Skeletal muscle tissue (tissue), 4 donors: ENCODE results near the gene CHTF18. TPM values are rescaled to one million over a fixed set of nuclear protein-coding genes. Genes with fewer than 3 reads are reported as not detected.
"Not testable (repeated sequence)": the region's sequence is repeated elsewhere in the genome, so short reads cannot be mapped to it uniquely, and the experiment has no call there.

Source experiments
- H3K27ac ChIP-seq: one replicate; pipeline ENCODE4 v1.7.0; 2013; ENCODE audit warnings: mild to moderate bottlenecking, low read depth, low read length, inconsistent platforms
- H3K27me3 ChIP-seq, 3 donors: one replicate each; pipeline ENCODE4 v1.7.0; 2013; ENCODE audit warnings: low read length in 3 of 3; ENCODE audit not compliant: control insufficient read depth in 3 of 3, insufficient read depth in 3 of 3
- H3K36me3 ChIP-seq, 3 donors: one replicate each; pipeline ENCODE4 v1.7.0; 2013; ENCODE audit warnings: low read length in 3 of 3; ENCODE audit not compliant: control insufficient read depth in 3 of 3, insufficient read depth in 3 of 3
- H3K4me1 ChIP-seq, 3 donors: one replicate each; pipeline ENCODE4 v1.7.0; 2013; ENCODE audit warnings: low read length in 3 of 3, mild to moderate bottlenecking in 3 of 3; ENCODE audit not compliant: control insufficient read depth in 3 of 3, insufficient read depth in 3 of 3
- H3K4me3 ChIP-seq, 3 donors: one replicate each; pipeline ENCODE4 v1.7.0; 2013; ENCODE audit warnings: low read length in 3 of 3
- H3K9ac ChIP-seq, 3 donors: one replicate each; pipeline ENCODE4 v1.7.0; 2013; ENCODE audit warnings: low read length in 3 of 3, mild to moderate bottlenecking in 3 of 3, moderate library complexity in 2 of 3, low read depth in 1 of 3
- H3K9me3 ChIP-seq, 3 donors: one replicate each; pipeline ENCODE4 v1.7.0; 2013; ENCODE audit warnings: low read length in 3 of 3; ENCODE audit not compliant: control insufficient read depth in 3 of 3
- total RNA-seq: library from RNA; depleted of rRNA; stranded (reverse); fragments of >200 nt; gene quantifications from one replicate; pipeline ENCODE4 v1.2.3, GENCODE V29; 2014
- donor health status: Osteomylitis.

The CHTF18 gene
- total RNA-seq, 1 donor from 2014 or later: 4.2 TPM

- Histone ChIP-seq H3K36me3 (no peaks in the 10 kb centered on the region), H3K27ac (no peak overlapping the region), H3K9ac (no peak overlapping the region), H3K9me3 (no peaks in the 10 kb centered on the region), H3K4me1 (no peaks in the 10 kb centered on the region), H3K4me3 (no peak overlapping the region), H3K27me3 (peaks cover 18 to 33% (median 19%) of the 10 kb centered on the region in 3 donors)
Observed at GRCh38 chr16:774086-775001, 14.1 kb upstream of the CHTF18 start.

DNA sequence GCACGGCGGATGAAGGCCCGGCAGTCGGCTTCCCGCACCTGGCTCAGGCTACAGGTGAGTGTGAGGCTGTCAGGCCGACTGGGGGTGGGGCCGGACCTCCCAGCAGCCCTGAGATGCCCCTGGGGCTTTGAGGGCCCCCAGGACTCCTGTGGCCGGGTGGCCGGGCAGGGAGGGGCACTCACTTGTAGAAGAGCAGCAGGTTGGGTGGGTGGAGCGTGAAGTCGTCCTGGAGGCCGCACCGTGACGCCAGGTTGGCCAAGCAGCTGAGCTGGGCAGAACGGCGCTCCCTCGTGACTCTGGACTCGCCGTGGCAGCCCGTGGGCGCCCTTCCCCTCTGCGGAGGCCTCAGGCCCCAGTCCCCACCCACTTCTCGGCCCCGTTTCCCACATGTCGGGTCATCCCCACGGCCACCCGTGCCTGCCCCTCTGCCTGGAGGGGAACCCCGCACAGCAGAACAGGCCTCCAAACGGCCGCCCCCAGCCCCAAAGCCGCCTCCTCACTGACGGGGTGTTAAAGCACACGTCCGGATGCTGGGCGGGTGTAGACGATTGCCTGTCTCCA lies 13.1 kb upstream of the CHTF18 start:
- H3K27me3 ChIP-seq: peaks cover 25 to 38% (median 27%) of the 10 kb centered on the region in 3 donors

DNA sequence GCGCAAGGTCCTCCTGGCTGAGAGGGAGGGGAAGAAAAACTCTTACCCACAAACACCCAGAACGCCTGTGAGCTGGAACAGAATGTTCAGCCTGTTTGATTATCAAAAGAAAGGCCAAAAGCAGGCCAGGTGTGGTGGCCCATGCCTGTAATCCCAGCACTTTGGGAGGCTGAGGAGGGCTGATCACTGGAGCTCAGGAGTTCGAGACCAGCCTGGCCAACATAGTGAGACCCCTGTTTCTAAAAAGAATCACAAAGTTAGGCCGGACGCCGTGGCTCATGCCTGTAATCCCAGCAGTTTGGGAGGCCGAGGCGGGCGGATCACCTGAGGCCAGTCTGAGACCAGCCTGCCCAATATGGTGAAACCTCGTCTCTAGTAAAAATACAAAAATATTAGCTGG lies 12.1 kb upstream of the CHTF18 start:
- not testable (repeated sequence) for H3K36me3 ChIP-seq, H3K4me3 ChIP-seq, H3K9me3 ChIP-seq, H3K4me1 ChIP-seq, H3K9ac ChIP-seq, H3K27ac ChIP-seq
- peaks cover 35 to 44% (median 37%) of the 10 kb centered on the region in 3 donors for H3K27me3 ChIP-seq

More for the DNA sequence above, 13.1 kb upstream of the CHTF18 start:
- Histone ChIP-seq H3K27ac (no peak overlapping the region), H3K4me1 (no peaks in the 10 kb centered on the region), H3K36me3 (no peaks in the 10 kb centered on the region), H3K9ac (no peak overlapping the region), H3K4me3 (no peak overlapping the region), H3K9me3 (no peaks in the 10 kb centered on the region)

GRCh38 chr16:776824-777223 lies 11.6 kb upstream of the CHTF18 start:
- H3K27ac ChIP-seq: no peak overlapping the region
- H3K27me3 ChIP-seq: peaks cover 40 to 49% (median 42%) of the 10 kb centered on the region in 3 donors
- no peak overlapping the region for H3K4me3 ChIP-seq
- H3K36me3 ChIP-seq: no peaks in the 10 kb centered on the region
- H3K4me1 ChIP-seq: no peaks in the 10 kb centered on the region
- no peak overlapping the region for H3K9ac ChIP-seq
- no peaks in the 10 kb centered on the region for H3K9me3 ChIP-seq

DNA sequence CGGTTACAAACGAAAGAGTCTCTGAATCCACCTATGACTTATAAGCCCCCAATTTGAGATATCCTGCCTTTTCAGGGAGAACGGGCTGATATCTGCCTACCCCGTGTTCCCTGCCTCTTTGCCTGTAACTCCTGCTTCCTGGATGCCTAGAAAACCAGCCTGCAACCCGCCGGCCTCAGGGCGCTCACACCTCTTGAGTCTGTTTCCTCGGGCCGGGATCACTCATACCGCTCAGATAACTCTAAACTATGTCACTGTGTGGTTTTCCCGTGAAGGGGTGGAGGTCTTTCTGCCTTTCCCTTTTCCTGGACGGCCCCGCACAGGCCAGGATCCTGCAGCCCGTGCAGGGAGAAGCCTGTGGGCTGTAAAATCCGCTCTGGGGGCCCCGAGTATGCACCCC lies 10.6 kb upstream of the CHTF18 start:
- H3K4me3 ChIP-seq: no peak overlapping the region
- no peaks in the 10 kb centered on the region for H3K4me1 ChIP-seq
- no peaks in the 10 kb centered on the region for H3K36me3 ChIP-seq
- no peaks in the 10 kb centered on the region for H3K9me3 ChIP-seq
- H3K27ac ChIP-seq: no peak overlapping the region
- peaks cover 50 to 53% (median 51%) of the 10 kb centered on the region in 3 donors for H3K27me3 ChIP-seq
- H3K9ac ChIP-seq: no peak overlapping the region

- Histone ChIP-seq H3K4me3 (no peak overlapping the region), H3K9me3 (no peaks in the 10 kb centered on the region), H3K9ac (no peak overlapping the region), H3K36me3 (no peaks in the 10 kb centered on the region), H3K27ac (no peak overlapping the region), H3K4me1 (peaks cover 0 to under 1% (median under 1%) of the 10 kb centered on the region in 3 donors), H3K27me3 (peaks cover 56 to 58% (median 56%) of the 10 kb centered on the region in 3 donors)
Observed at GRCh38 chr16:778447-778846, 10.0 kb upstream of the CHTF18 start.

- H3K4me1 ChIP-seq: peaks cover 0 to 2% (median 2%) of the 10 kb centered on the region in 3 donors
- no peak overlapping the region for H3K9ac ChIP-seq
- no peak overlapping the region for H3K4me3 ChIP-seq
- peaks cover 59 to 62% (median 61%) of the 10 kb centered on the region in 3 donors for H3K27me3 ChIP-seq
- H3K9me3 ChIP-seq: no peaks in the 10 kb centered on the region
- no peaks in the 10 kb centered on the region for H3K36me3 ChIP-seq
- no peak overlapping the region for H3K27ac ChIP-seq
Observed at GRCh38 chr16:778909-779527, 9.4 kb upstream of the CHTF18 start.

DNA sequence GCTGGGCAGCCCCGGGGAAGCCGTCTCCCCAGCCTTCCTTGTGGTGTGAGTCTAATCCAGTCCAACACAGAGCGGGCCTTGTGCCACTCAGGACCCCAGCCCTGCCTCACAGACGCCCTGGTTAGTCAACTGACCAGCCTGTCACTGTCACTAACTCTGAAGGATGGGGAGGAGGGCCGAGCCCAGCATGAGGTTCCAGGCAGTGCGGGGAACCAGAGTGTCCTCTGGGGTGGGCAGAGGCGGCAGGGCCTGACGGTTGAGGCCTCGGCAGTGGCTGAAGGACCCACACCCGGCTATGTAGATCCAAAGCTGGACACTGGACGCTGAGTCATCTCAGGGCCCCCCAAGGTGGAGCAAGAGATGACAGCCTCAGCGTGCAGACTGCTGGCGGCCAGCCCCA lies 8.9 kb upstream of the CHTF18 start:
- H3K27me3 ChIP-seq: peaks cover 59 to 66% (median 62%) of the 10 kb centered on the region in 3 donors

GRCh38 chr16:780296-780695 lies 8.1 kb upstream of the CHTF18 start:
- Histone ChIP-seq H3K36me3 (no peaks in the 10 kb centered on the region), H3K4me1 (peaks cover 0 to 2% (median 2%) of the 10 kb centered on the region in 3 donors), H3K9me3 (no peaks in the 10 kb centered on the region), H3K27me3 (peaks cover 59 to 66% (median 62%) of the 10 kb centered on the region in 3 donors), H3K27ac (no peak overlapping the region), H3K4me3 (no peak overlapping the region), H3K9ac (no peak overlapping the region)

More for the DNA sequence above, 8.9 kb upstream of the CHTF18 start:
- no peak overlapping the region for H3K4me3 ChIP-seq
- H3K9me3 ChIP-seq: no peaks in the 10 kb centered on the region
- no peaks in the 10 kb centered on the region for H3K36me3 ChIP-seq
- H3K9ac ChIP-seq: no peak overlapping the region
- H3K4me1 ChIP-seq: peaks cover 0 to 2% (median 2%) of the 10 kb centered on the region in 3 donors
- no peak overlapping the region for H3K27ac ChIP-seq
